K562 (cell line): ENCODE results near the gene NXF1. TPM values are rescaled to one million over a fixed set of nuclear protein-coding genes. Genes with fewer than 3 reads are reported as not detected.
A peak's percentile ranks its signal among the peaks of the same experiment; 100 is the strongest.

Experiments used
- ARHGAP35 ChIP-seq: fragments of 450-650 bp; IDR thresholded peaks from 2 replicates; pipeline ENCODE4 v1.6.1; 2018; ENCODE audit not compliant: partially characterized antibody
- ARID1B ChIP-seq: fragments of 450-650 bp; IDR thresholded peaks from 2 replicates; pipeline ENCODE4 v1.6.1; 2016; ENCODE audit warnings: antibody characterized with exemption, mild to moderate bottlenecking, inconsistent platforms
- ATF4 ChIP-seq: fragments of 450-650 bp; formaldehyde crosslinking; IDR thresholded peaks from 2 replicates; pipeline ENCODE4 v1.4.0; 2022; ENCODE audit warnings: mild to moderate bottlenecking, moderate library complexity
- CBX5 ChIP-seq: IDR thresholded peaks from 2 replicates; pipeline ENCODE4 v1.6.1; 2014; ENCODE audit warnings: low read depth, borderline replicate concordance
- E2F5 ChIP-seq: sonication (generic); formaldehyde crosslinking; IDR thresholded peaks from 2 replicates; pipeline ENCODE4 v1.8.0; 2022; ENCODE audit warnings: mild to moderate bottlenecking, missing genetic modification reagents
- ETV5 ChIP-seq: sonication (generic); formaldehyde crosslinking; IDR thresholded peaks from 2 replicates; pipeline ENCODE4 v1.4.0; 2020; ENCODE audit warnings: low read depth, mild to moderate bottlenecking, missing genetic modification reagents
- GABPA ChIP-seq: fragments of 200-800 bp; sonication (Bioruptor generic); conservative IDR thresholded peaks from 2 replicates; pipeline ENCODE4 v1.6.1; 2016; ENCODE audit warnings: low read depth, missing genetic modification characterization, missing compliant biosample characterization
- HDGF ChIP-seq: fragments of 450-650 bp; IDR thresholded peaks from 2 replicates; pipeline ENCODE4 v1.6.1; 2016
- MEF2A ChIP-seq: IDR thresholded peaks from 2 replicates; pipeline ENCODE4 v1.6.1; 2011; ENCODE audit warnings: low read depth, mild to moderate bottlenecking, low read length, moderate library complexity; ENCODE audit not compliant: control insufficient read depth
- NEUROD1 ChIP-seq: fragments of 150-350 bp; IDR thresholded peaks from 2 replicates; pipeline ENCODE4 v1.6.1; 2014; ENCODE audit warnings: borderline replicate concordance, low read length, low read depth; ENCODE audit not compliant: partially characterized antibody
- NONO ChIP-seq, 2 experiments: fragments of 200-400 bp in 1 of 2; fragments of 450-650 bp in 1 of 2; formaldehyde crosslinking in 1 of 2; IDR thresholded peaks; 2 replicates each; pipeline ENCODE4 v1.6.1; 2017; ENCODE audit warnings: low read depth in 2 of 2, mild to moderate bottlenecking in 2 of 2, moderate library complexity in 2 of 2, low read length in 1 of 2
- PATZ1 ChIP-seq: fragments of 250-450 bp; sonication (Bioruptor Pico); IDR thresholded peaks from 2 replicates; pipeline ENCODE4 v1.5.0; 2020; ENCODE audit warnings: mild to moderate bottlenecking, borderline replicate concordance
- POLR2AphosphoS2 ChIP-seq: IDR thresholded peaks from 2 replicates; pipeline ENCODE4 v1.6.1; 2012; ENCODE audit warnings: low read length, improper control_type of control experiment
- SIN3B ChIP-seq: fragments of 450-650 bp; IDR thresholded peaks from 2 replicates; pipeline ENCODE4 v1.6.1; 2017; ENCODE audit warnings: low read depth, mild to moderate bottlenecking, moderate library complexity
- SMARCA5 ChIP-seq: fragments of 450-650 bp; IDR thresholded peaks from 2 replicates; pipeline ENCODE4 v1.6.1; 2016
- SRSF1 ChIP-seq: fragments of 200-400 bp; formaldehyde crosslinking; IDR thresholded peaks from 2 replicates; pipeline ENCODE4 v1.6.1; 2017; ENCODE audit warnings: mild to moderate bottlenecking, low read depth, low read length, moderate library complexity
- SUPT5H ChIP-seq: fragments of 450-650 bp; IDR thresholded peaks from 2 replicates; pipeline ENCODE4 v1.6.1; 2016
- TCFL5 ChIP-seq: fragments of 250-450 bp; sonication (Bioruptor Pico); conservative IDR thresholded peaks from 2 replicates; pipeline ENCODE4 v1.6.1; 2021; ENCODE audit warnings: mild to moderate bottlenecking, moderate library complexity, matching md5 sums
- TRIM24 ChIP-seq, 2 experiments: fragments of 450-650 bp; IDR thresholded peaks; 2 replicates each; pipeline ENCODE4 v1.6.1; 2016
- U2AF2 ChIP-seq: fragments of 200-400 bp; formaldehyde crosslinking; optimal IDR thresholded peaks from 2 replicates; pipeline ENCODE3; 2017; ENCODE audit warnings: low read depth, mild to moderate bottlenecking, low read length
- XRCC5 ChIP-seq: fragments of 200-400 bp; formaldehyde crosslinking; IDR thresholded peaks from 2 replicates; pipeline ENCODE4 v1.6.1; 2017; ENCODE audit warnings: low read depth, mild to moderate bottlenecking, low read length
- YY1 ChIP-seq, 3 experiments: IDR thresholded peaks; 2 replicates each; pipeline ENCODE4 v1.6.1; 2011; ENCODE audit warnings: low read length in 2 of 3, mild to moderate bottlenecking in 2 of 3, moderate library complexity in 2 of 3, borderline replicate concordance in 1 of 3, control low read depth in 1 of 3, low read depth in 1 of 3; ENCODE audit not compliant: insufficient read depth in 3 of 3, insufficient replicate concordance in 2 of 3, control insufficient read depth in 1 of 3, insufficient read length in 1 of 3; ENCODE audit errors: extremely low read depth in 1 of 3
- ZNF561 ChIP-seq: fragments of 450-650 bp; formaldehyde crosslinking; conservative IDR thresholded peaks from 2 replicates; pipeline ENCODE4 v1.4.0; 2020; ENCODE audit warnings: mild to moderate bottlenecking, moderate library complexity
- polyA plus RNA-seq, 8 experiments: library from polyadenylated mRNA; depleted of rRNA in 4 of 8; stranded (reverse) in 5 of 8; unstranded in 3 of 8; fragments of >200 nt; fragmentation: Nextera tagmentation in 2 of 8; fragmentation: Illumina TruSeq in 1 of 8; extraction: Ambion mirVana in 2 of 8; extraction: Trizol in 1 of 8; gene quantifications; 2 replicates each; pipeline versions ENCODE4 v1.2.1 to v1.2.3, GENCODE V29; 2011 to 2014; ENCODE audit warnings: inconsistent platforms in 1 of 8, missing spikeins in 1 of 8
- total RNA-seq, 7 experiments: library from RNA; depleted of rRNA in 6 of 7; stranded (reverse); fragments of >200 nt in 6 of 7; fragmentation: Illumina TruSeq in 2 of 7; extraction: Trizol in 2 of 7; gene quantifications; 2 replicates each; pipeline versions ENCODE4 v1.2.1 to v1.2.3, GENCODE V29; 2011 to 2021; ENCODE audit warnings: low replicate concordance in 1 of 7
- TF ChIP-seq, protein P1 (sequence below): sonication (generic); formaldehyde crosslinking; IDR thresholded peaks from 2 replicates; pipeline ENCODE4 v1.9.0; 2022; ENCODE audit warnings: mild to moderate bottlenecking, missing genetic modification reagents

NXF1 gene
- total and polyA plus RNA-seq, 9 of the 15 experiments (the other 6 are each of a cell fraction or from before 2014, with no cell fraction given): 18.1 to 98.3 (median 35.8) TPM

GRCh38 chr11:62805076-62805892, at the start of gene NXF1 (continued):
- TF ChIP-seq NEUROD1 (peak; percentile 65), POLR2AphosphoS2 (peak; percentile 97), PATZ1 (CRISPR knock-in tag) (no peak), XRCC5 (no peak), NONO (IDR thresholded peaks at IDR 0.05; ENCODE audit: low read depth in 2 of 2, low read length in 1 of 2) (peak; percentile 58 to 99; a peak in 2 of 4 replicates), ARHGAP35 (no peak), U2AF2 (no peak), SIN3B (peak; percentile 84), TRIM24 (IDR thresholded peaks at IDR 0.05) (no peak), SMARCA5 (no peak), E2F5 (CRISPR knock-in tag) (peak; percentile 81; the same call in 1 of the 2 replicates), YY1 (IDR thresholded peaks at IDR 0.05; ENCODE audit: borderline replicate concordance in 1 of 3, control insufficient read depth in 1 of 3, extremely low read depth in 1 of 3, insufficient read depth in 3 of 3, insufficient read length in 1 of 3, insufficient replicate concordance in 2 of 3, low read depth in 1 of 3, low read length in 2 of 3) (peak; percentile 67 to 89 (median 83)), ETV5 (CRISPR knock-in tag) (peak; percentile 68; the same call in 1 of the 2 replicates), SRSF1 (peak; percentile 83; the same call in 1 of the 2 replicates), TCFL5 (CRISPR knock-in tag) (no peak), GABPA (tag) (0 out of 2 replicates have a peak, but pooled peaks have one; percentile 25), MEF2A (0 out of 2 replicates have a peak, but pooled peaks have one; percentile 30), SUPT5H (peak; percentile 100), ARID1B (no peak), CBX5 (no peak), ZNF561 (CRISPR knock-in tag) (no peak), HDGF (no peak), ATF4 (CRISPR knock-in tag) (no peak)
- TF ChIP-seq, protein P1, sequence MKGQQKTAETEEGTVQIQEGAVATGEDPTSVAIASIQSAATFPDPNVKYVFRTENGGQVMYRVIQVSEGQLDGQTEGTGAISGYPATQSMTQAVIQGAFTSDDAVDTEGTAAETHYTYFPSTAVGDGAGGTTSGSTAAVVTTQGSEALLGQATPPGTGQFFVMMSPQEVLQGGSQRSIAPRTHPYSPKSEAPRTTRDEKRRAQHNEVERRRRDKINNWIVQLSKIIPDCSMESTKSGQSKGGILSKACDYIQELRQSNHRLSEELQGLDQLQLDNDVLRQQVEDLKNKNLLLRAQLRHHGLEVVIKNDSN (CRISPR knock-in tag): no peak
